OCI-LY3 (cell line): ENCODE data around the gene SIK2.

Experiments
- EZH2phosphoT487 ChIP-seq: fragments of 200-600 bp; shearing (Covaris generic); IDR thresholded peaks from 2 replicates; pipeline ENCODE4 v1.6.1; 2018; ENCODE audit warnings: antibody characterized with exemption, mixed run types, low read depth
- TF ChIP-seq, protein P1 (sequence below): fragments of 200-600, 300-600 bp; sonication (generic); IDR thresholded peaks from 2 replicates; pipeline ENCODE4 v1.5.1; 2014; ENCODE audit warnings: antibody characterized with exemption, low read length, low read depth

DNA sequence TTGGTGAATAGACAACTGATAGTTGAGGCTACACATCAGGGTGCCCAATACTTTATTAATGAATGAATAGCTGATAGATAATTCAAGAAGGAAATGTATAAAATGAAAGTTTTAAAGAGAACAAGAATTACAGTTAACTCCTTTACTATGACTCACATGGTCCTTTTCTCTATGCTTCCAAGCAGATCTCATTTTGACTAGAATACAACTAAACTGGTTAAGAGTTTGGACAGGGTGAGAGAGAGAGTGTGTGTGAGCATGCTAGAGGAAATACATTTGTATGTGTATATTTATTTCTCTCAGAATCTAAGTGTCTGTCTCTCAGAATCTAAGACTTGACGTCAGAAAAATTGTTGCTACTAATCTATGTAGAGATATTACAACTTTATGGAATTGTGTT is 66.7 kb downstream of the SIK2 start:
- TF ChIP-seq, protein P1, sequence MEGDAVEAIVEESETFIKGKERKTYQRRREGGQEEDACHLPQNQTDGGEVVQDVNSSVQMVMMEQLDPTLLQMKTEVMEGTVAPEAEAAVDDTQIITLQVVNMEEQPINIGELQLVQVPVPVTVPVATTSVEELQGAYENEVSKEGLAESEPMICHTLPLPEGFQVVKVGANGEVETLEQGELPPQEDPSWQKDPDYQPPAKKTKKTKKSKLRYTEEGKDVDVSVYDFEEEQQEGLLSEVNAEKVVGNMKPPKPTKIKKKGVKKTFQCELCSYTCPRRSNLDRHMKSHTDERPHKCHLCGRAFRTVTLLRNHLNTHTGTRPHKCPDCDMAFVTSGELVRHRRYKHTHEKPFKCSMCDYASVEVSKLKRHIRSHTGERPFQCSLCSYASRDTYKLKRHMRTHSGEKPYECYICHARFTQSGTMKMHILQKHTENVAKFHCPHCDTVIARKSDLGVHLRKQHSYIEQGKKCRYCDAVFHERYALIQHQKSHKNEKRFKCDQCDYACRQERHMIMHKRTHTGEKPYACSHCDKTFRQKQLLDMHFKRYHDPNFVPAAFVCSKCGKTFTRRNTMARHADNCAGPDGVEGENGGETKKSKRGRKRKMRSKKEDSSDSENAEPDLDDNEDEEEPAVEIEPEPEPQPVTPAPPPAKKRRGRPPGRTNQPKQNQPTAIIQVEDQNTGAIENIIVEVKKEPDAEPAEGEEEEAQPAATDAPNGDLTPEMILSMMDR, result no peak
- TF ChIP-seq EZH2phosphoT487, result no peak
